B cell (primary cell): ENCODE results near the gene PPP2R5D. TPM values are rescaled to one million over a fixed set of nuclear protein-coding genes. Genes with fewer than 3 reads are reported as not detected.

ENCODE experiments used
- ATAC-seq: fragments of 200-7000 bp; cut with Tn5 transposase; one replicate; pipeline ENCODE4 v1.10.0; 2021; ENCODE audit warnings: low read depth, mild to moderate bottlenecking, moderate number of reproducible peaks, moderate library complexity
- CTCF ChIA-PET: fragments of 350-600 bp; sonication (Branson Sonifier 250); formaldehyde crosslinking; loops from one replicate; lab custom pipeline; 2021; ENCODE audit warnings: antibody characterized with exemption, inconsistent platforms; lab: Charles Lee
- POLR2A ChIA-PET: fragments of 350-600 bp; sonication (Branson Sonifier 250); formaldehyde crosslinking; loops from one replicate; lab custom pipeline; 2021; ENCODE audit warnings: antibody characterized with exemption; lab: Charles Lee
- DNase-seq: peaks from one replicate; pipeline ENCODE4 v3.0.0; 2013
- H2AFZ ChIP-seq: 2 replicates; pipeline ENCODE4 v1.6.1; 2012; ENCODE audit warnings: mild to moderate bottlenecking, low read depth, low read length; ENCODE audit not compliant: insufficient read depth, poor library complexity, severe bottlenecking
- H3K27ac ChIP-seq, 2 donors: 1 replicate in 1 of 2; 2 replicates in 1 of 2; pipeline ENCODE4 v1.5.1; 2012 to 2013; ENCODE audit warnings: low read length in 2 of 2, mild to moderate bottlenecking in 2 of 2, moderate library complexity in 1 of 2
- H3K27me3 ChIP-seq, 4 experiments: fragments of 200-600 bp in 1 of 4; sonication (generic) in 1 of 4; replicated peaks in 1 of 4; 1 replicate in 2 of 4; 2 replicates in 2 of 4; pipeline versions ENCODE4 v1.6.1 to v1.7.0; 2013 to 2016; ENCODE audit warnings: low read length in 3 of 4, mild to moderate bottlenecking in 2 of 4, mixed read lengths in 1 of 4, moderate library complexity in 1 of 4; ENCODE audit not compliant: insufficient read depth in 4 of 4, control insufficient read depth in 3 of 4; ENCODE audit errors: control extremely low read depth in 1 of 4
- H3K36me3 ChIP-seq, 2 experiments: replicated peaks in 1 of 2; 1 replicate in 1 of 2; 2 replicates in 1 of 2; pipeline versions ENCODE4 v1.6.1 to v1.7.1; 2013; ENCODE audit warnings: low read length in 1 of 2; ENCODE audit not compliant: insufficient read depth in 2 of 2, control insufficient read depth in 1 of 2; ENCODE audit errors: control extremely low read depth in 1 of 2, extremely low read depth in 1 of 2
- H3K4me1 ChIP-seq, 2 donors: fragments of 200-600 bp in 1 of 2; sonication (generic) in 1 of 2; 1 replicate in 1 of 2; 2 replicates in 1 of 2; pipeline versions ENCODE4 v1.5.1 to v1.6.1; 2013 to 2017; ENCODE audit warnings: low read length in 2 of 2; ENCODE audit not compliant: control insufficient read depth in 2 of 2, insufficient read depth in 2 of 2
- H3K4me2 ChIP-seq: replicated peaks from 2 replicates; pipeline ENCODE3; 2012; ENCODE audit warnings: mild to moderate bottlenecking, low read depth, low read length; ENCODE audit not compliant: poor library complexity, severe bottlenecking
- H3K4me3 ChIP-seq, 5 experiments: fragments of 200-600 bp in 1 of 5; sonication (generic) in 1 of 5; 1 replicate in 3 of 5; 2 replicates in 2 of 5; pipeline versions ENCODE4 v1.5.1 to v1.7.0; 2011 to 2016; ENCODE audit warnings: low read length in 4 of 5, mild to moderate bottlenecking in 4 of 5, low read depth in 2 of 5, control low read depth in 1 of 5, moderate library complexity in 1 of 5; ENCODE audit not compliant: insufficient read depth in 1 of 5; ENCODE audit errors: control extremely low read depth in 1 of 5, extremely low read depth in 1 of 5
- H3K79me2 ChIP-seq: fragments of 200-600 bp; sonication (generic); one replicate; pipeline ENCODE4 v1.6.0; 2016; ENCODE audit warnings: low read length; ENCODE audit not compliant: control insufficient read depth, insufficient read depth
- H3K9ac ChIP-seq: fragments of 200-600 bp; sonication (generic); 2 replicates; pipeline ENCODE4 v1.6.1; 2017; ENCODE audit warnings: mild to moderate bottlenecking, low read length, moderate library complexity
- H3K9me3 ChIP-seq, 3 donors: one replicate each; pipeline versions ENCODE4 v1.6.1 to v1.7.1; 2013; ENCODE audit warnings: low read length in 2 of 3; ENCODE audit not compliant: control insufficient read depth in 2 of 3, insufficient read depth in 1 of 3; ENCODE audit errors: control extremely low read depth in 1 of 3
- H4K20me1 ChIP-seq: 2 replicates; pipeline ENCODE4 v1.6.0; 2012; ENCODE audit warnings: mild to moderate bottlenecking, low read length; ENCODE audit not compliant: insufficient read depth, control insufficient read depth, poor library complexity, severe bottlenecking
- H3K27ac Mint-ChIP-seq: one replicate; pipeline ENCODE4 v1.8.0; 2021; ENCODE audit warnings: mixed read lengths
- H3K27me3 Mint-ChIP-seq: one replicate; pipeline ENCODE4 v1.8.0; 2021; ENCODE audit warnings: mixed read lengths
- H3K4me1 Mint-ChIP-seq: one replicate; pipeline ENCODE4 v1.8.0; 2021; ENCODE audit warnings: mixed read lengths
- H3K4me3 Mint-ChIP-seq: one replicate; pipeline ENCODE4 v1.8.0; 2021; ENCODE audit warnings: mixed read lengths
- H3K9me3 Mint-ChIP-seq: one replicate; pipeline ENCODE4 v1.8.0; 2022; ENCODE audit warnings: mixed read lengths; ENCODE audit not compliant: insufficient read depth
- CTCF ChIP-seq: fragments of 200-600 bp; IDR thresholded peaks from one replicate; pipeline ENCODE4 v1.8.0; 2022; ENCODE audit warnings: antibody characterized with exemption, mild to moderate bottlenecking
- EZH2 ChIP-seq: IDR thresholded peaks from 2 replicates; pipeline ENCODE4 v1.6.1; 2012; ENCODE audit warnings: borderline replicate concordance, low read depth, mild to moderate bottlenecking, moderate library complexity, low read length; ENCODE audit not compliant: insufficient read depth, poor library complexity, severe bottlenecking
- WGBS: methylation state at CpG from one replicate; pipeline ENCODE4 v1.1.5; 2013; ENCODE audit warnings: missing lambda C conversion rate; ENCODE audit not compliant: insufficient coverage; 5-methylcytosine and 5-hydroxymethylcytosine counted together
- intact Hi-C: fragments of 100-400 bp; cut with micrococcal nuclease; formaldehyde crosslinking; loops from one replicate; pipeline ENCODE4 v1.10.0; 2022
- polyA plus RNA-seq: library from polyadenylated mRNA; depleted of rRNA; stranded (reverse); fragments of >200 nt; gene quantifications from 2 replicates; pipeline ENCODE4 v1.2.3, GENCODE V29; 2012
- total RNA-seq, 2 donors: library from RNA; stranded (reverse); fragments of 120-200 nt in 1 of 2; gene quantifications; 1 replicate in 1 of 2; 2 replicates in 1 of 2; pipeline versions ENCODE4 v1.2.3 to v1.2.4, GENCODE V29; 2013 to 2022

The PPP2R5D gene
- total and polyA plus RNA-seq, 2 donors (not counting 1 experiment from before 2014, with no cell fraction given), result 23.2 to 23.6 TPM

- H3K79me2 ChIP-seq, result peaks cover 65% of the 10 kb centered on the region
- no peaks in the 10 kb centered on the region for H3K9me3 Mint-ChIP-seq
- no peaks in the 10 kb centered on the region for H3K27me3 Mint-ChIP-seq
- no peak overlapping the region for H3K4me3 Mint-ChIP-seq
- ATAC-seq, result no peak
- 90% methylated on average over 9 of the region's 13 CpGs for WGBS
- intact Hi-C loops, result no loop called here
- H4K20me1 ChIP-seq, result peaks cover 77% of the 10 kb centered on the region
- ChIA-PET POLR2A (interaction anchor here (0.7 kb wide), 1 partner anchor 49 kb away, joined by 4 read pairs; no protein-coding TSS in a partner anchor), CTCF (interaction anchor here (0.6 kb wide), 1 partner anchor 520 kb away, joined by 4 read pairs; no protein-coding TSS in a partner anchor)
- no peaks in the 10 kb centered on the region for H3K9me3 ChIP-seq
- peaks cover 1 to 80% of the 10 kb centered on the region in 2 experiments for H3K36me3 ChIP-seq
- H3K9ac ChIP-seq, result no peak overlapping the region
- peaks cover 40% of the 10 kb centered on the region for H3K4me1 Mint-ChIP-seq
- H3K27ac Mint-ChIP-seq, result peak overlapping the region; percentile 73
- no peak overlapping the region for H3K4me3 ChIP-seq
- H3K4me2 ChIP-seq, result no peak overlapping the region
- peaks cover 20 to 28% of the 10 kb centered on the region in 2 donors for H3K4me1 ChIP-seq
- no peak for TF ChIP-seq EZH2
- TF ChIP-seq CTCF, result no peak
- no peaks in the 10 kb centered on the region for H3K27me3 ChIP-seq
- no peak for DNase-seq
- H3K27ac ChIP-seq, result peak overlapping the region in 1 of 2 donors; percentile 19
- no peak overlapping the region for H2AFZ ChIP-seq
These were observed 46.6 kb upstream of the PPP2R5D start for GRCh38 chr6:42937548-42938427.

GRCh38 chr6:42938428-42938796 lies 46.0 kb upstream of the PPP2R5D start:
- POLR2A ChIA-PET, result no interaction called here
- H3K27ac ChIP-seq, result no peak overlapping the region
- no peak for ATAC-seq
- peaks cover 71% of the 10 kb centered on the region for H4K20me1 ChIP-seq
- peaks cover 33% of the 10 kb centered on the region for H3K4me1 Mint-ChIP-seq
- H3K4me3 ChIP-seq, result no peak overlapping the region
- peak overlapping the region; percentile 53 for H3K27ac Mint-ChIP-seq
- no peaks in the 10 kb centered on the region for H3K27me3 ChIP-seq
- peaks cover 2 to 77% of the 10 kb centered on the region in 2 experiments for H3K36me3 ChIP-seq
- intact Hi-C loops, result no loop called here
- H3K9ac ChIP-seq, result no peak overlapping the region
- no peak for TF ChIP-seq EZH2
- no peak for TF ChIP-seq CTCF
- H3K9me3 Mint-ChIP-seq, result no peaks in the 10 kb centered on the region
- WGBS, result 97% methylated on average over 3 of the region's 5 CpGs
- no peaks in the 10 kb centered on the region for H3K9me3 ChIP-seq
- H3K4me1 ChIP-seq, result peaks cover 14 to 21% of the 10 kb centered on the region in 2 donors
- no peak for DNase-seq
- CTCF ChIA-PET, result no interaction called here
- no peaks in the 10 kb centered on the region for H3K27me3 Mint-ChIP-seq
- no peak overlapping the region for H3K4me3 Mint-ChIP-seq
- no peak overlapping the region for H3K4me2 ChIP-seq
- H2AFZ ChIP-seq, result no peak overlapping the region
- peaks cover 59% of the 10 kb centered on the region for H3K79me2 ChIP-seq
